Loucy (cell line): ENCODE data around the gene TRPV5.

Source experiments
- EZH2phosphoT487 ChIP-seq: fragments of 200-600 bp; IDR thresholded peaks from 2 replicates; pipeline ENCODE4 v1.6.1; 2018; ENCODE audit warnings: antibody characterized with exemption, mild to moderate bottlenecking, moderate library complexity, borderline replicate concordance
- TF ChIP-seq, protein P1 (sequence below): fragments of 200-600 bp; sonication (generic); conservative IDR thresholded peaks from 2 replicates; pipeline ENCODE4 v1.5.1; 2014; ENCODE audit warnings: mild to moderate bottlenecking, antibody characterized with exemption, low read length

DNA sequence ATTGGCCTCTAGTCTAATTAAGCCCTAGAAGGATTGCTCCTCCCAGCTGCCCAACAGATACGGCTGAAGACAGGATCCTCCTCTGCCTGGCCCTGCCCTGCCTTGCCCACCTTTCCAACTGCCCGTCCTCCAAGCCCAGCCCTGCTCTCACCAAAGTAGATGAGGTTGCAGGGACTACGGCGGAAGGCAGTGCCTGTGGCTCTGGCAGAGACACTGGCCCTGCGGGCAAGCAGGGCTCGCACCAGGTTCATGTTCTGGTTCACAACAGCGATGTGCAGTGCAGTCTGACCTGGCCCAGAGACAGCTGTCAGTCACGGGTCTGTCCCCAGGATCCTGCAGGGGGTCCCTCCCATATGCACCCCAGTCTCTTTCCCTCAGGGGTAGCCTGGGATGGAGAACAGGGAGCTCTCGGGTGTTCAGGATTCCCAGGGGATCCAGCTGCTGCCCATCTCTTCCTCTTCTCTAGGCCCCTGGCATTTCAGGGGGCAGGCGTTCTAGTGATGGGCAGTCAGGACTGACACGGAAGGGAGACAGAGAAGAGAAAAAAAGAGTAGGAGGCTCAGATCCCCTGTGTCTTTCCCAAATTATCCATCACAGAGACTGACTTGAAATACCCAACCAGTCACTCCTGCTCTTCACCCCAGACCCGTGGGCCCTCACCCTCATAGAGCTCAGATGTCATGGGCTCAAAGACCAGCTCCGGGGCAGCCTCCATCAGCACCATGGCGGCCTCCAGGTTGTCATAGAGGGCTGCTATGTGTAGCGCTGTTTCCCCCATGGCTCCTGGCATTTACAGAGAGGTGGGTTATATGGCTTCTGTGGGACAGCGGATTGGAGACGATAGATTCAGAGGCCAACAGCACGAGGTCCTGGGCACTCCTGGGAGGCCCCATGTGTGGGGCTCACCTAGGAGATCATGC is 56.3 kb downstream of the TRPV5 start:
- TF ChIP-seq, protein P1, sequence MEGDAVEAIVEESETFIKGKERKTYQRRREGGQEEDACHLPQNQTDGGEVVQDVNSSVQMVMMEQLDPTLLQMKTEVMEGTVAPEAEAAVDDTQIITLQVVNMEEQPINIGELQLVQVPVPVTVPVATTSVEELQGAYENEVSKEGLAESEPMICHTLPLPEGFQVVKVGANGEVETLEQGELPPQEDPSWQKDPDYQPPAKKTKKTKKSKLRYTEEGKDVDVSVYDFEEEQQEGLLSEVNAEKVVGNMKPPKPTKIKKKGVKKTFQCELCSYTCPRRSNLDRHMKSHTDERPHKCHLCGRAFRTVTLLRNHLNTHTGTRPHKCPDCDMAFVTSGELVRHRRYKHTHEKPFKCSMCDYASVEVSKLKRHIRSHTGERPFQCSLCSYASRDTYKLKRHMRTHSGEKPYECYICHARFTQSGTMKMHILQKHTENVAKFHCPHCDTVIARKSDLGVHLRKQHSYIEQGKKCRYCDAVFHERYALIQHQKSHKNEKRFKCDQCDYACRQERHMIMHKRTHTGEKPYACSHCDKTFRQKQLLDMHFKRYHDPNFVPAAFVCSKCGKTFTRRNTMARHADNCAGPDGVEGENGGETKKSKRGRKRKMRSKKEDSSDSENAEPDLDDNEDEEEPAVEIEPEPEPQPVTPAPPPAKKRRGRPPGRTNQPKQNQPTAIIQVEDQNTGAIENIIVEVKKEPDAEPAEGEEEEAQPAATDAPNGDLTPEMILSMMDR: no peak
- TF ChIP-seq EZH2phosphoT487: no peak
